ENCODE data around the gene STPG1. TPM values are rescaled to one million over a fixed set of nuclear protein-coding genes. Genes with fewer than 3 reads are reported as not detected.

Gene STPG1
- polyA plus RNA-seq, 1 donor from 2014 or later, result 0.89 TPM

DNA sequence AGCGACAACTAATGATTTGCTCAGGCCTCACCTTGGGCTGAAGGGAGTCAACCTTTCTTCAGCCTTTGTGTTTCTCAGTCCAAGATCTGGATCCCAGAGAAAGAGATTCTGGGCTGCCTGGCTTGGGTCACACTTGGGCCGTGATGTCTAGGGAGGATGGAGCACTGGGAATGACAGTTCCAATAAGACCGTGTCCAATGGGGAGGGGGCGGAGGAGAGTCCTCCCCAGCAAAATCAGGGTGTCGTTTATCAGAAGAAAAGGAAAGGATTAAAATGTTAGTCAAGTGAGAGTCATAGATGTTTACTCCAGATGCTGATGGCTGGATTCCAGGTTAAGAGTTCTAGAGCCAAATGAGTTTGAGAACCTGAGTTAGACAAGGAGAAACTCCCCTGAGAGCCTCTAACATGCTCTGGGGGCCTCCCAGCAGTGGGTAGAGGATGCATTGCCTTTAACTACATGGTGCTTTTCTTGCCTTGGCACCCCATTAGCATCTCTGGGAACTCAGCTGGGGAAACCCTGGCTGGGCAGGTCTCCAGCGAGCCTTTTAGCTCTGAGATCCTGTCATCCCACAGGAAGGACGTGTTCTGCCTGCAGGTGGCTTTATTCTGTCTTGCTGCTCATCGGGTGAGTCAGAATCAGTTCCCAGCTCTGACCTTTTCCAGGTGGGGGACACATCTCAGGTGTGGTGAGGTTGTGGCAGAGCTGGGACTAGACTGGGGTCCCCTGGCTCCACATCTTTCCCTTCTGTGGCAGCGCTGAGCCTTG lies 24.2 kb upstream of the STPG1 start:
- H4K20me1 ChIP-seq (ENCODE audit: insufficient read depth), result no peaks in the 10 kb centered on the region
- no peaks in the 10 kb centered on the region for H3K79me2 ChIP-seq (replicated peaks; ENCODE audit: insufficient read depth, low read length)
- no peak overlapping the region for H3K9ac ChIP-seq (ENCODE audit: low read length)
- no peak overlapping the region for H2AFZ ChIP-seq (ENCODE audit: low read depth, low read length)
- H3K36me3 ChIP-seq (ENCODE audit: insufficient read depth, low read length), result no peaks in the 10 kb centered on the region
- H3K27me3 ChIP-seq (ENCODE audit: insufficient read depth, low read depth, low read length), result no peaks in the 10 kb centered on the region
- no peaks in the 10 kb centered on the region for H3F3A ChIP-seq (ENCODE audit: insufficient read depth, low read length, poor library complexity, severe bottlenecking)
- no peak overlapping the region for H3K4me2 ChIP-seq (ENCODE audit: low read length)
- H3K4me3 ChIP-seq (ENCODE audit: low read length), result no peak overlapping the region
- no peak for TF ChIP-seq SMC3 (conservative IDR thresholded peaks at IDR 0.05; ENCODE audit: poor library complexity)
- TF ChIP-seq, protein P1, sequence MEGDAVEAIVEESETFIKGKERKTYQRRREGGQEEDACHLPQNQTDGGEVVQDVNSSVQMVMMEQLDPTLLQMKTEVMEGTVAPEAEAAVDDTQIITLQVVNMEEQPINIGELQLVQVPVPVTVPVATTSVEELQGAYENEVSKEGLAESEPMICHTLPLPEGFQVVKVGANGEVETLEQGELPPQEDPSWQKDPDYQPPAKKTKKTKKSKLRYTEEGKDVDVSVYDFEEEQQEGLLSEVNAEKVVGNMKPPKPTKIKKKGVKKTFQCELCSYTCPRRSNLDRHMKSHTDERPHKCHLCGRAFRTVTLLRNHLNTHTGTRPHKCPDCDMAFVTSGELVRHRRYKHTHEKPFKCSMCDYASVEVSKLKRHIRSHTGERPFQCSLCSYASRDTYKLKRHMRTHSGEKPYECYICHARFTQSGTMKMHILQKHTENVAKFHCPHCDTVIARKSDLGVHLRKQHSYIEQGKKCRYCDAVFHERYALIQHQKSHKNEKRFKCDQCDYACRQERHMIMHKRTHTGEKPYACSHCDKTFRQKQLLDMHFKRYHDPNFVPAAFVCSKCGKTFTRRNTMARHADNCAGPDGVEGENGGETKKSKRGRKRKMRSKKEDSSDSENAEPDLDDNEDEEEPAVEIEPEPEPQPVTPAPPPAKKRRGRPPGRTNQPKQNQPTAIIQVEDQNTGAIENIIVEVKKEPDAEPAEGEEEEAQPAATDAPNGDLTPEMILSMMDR (IDR thresholded peaks at IDR 0.05; ENCODE audit: poor library complexity, severe bottlenecking), result no peak
- TF ChIP-seq REST (IDR thresholded peaks at IDR 0.05; ENCODE audit: borderline replicate concordance), result no peak
- no peak for TF ChIP-seq EP300 (conservative IDR thresholded peaks at IDR 0.05; ENCODE audit: poor library complexity, severe bottlenecking)
- no peak for TF ChIP-seq TAF1 (IDR thresholded peaks at IDR 0.05; ENCODE audit: low read depth)
- no peaks in the 10 kb centered on the region for H3K9me3 ChIP-seq (ENCODE audit: low read length)
- no peaks in the 10 kb centered on the region for H3K9me2 ChIP-seq (ENCODE audit: insufficient read depth, low read length)
- no peak overlapping the region for H3K27ac ChIP-seq (ENCODE audit: low read length)

DNA sequence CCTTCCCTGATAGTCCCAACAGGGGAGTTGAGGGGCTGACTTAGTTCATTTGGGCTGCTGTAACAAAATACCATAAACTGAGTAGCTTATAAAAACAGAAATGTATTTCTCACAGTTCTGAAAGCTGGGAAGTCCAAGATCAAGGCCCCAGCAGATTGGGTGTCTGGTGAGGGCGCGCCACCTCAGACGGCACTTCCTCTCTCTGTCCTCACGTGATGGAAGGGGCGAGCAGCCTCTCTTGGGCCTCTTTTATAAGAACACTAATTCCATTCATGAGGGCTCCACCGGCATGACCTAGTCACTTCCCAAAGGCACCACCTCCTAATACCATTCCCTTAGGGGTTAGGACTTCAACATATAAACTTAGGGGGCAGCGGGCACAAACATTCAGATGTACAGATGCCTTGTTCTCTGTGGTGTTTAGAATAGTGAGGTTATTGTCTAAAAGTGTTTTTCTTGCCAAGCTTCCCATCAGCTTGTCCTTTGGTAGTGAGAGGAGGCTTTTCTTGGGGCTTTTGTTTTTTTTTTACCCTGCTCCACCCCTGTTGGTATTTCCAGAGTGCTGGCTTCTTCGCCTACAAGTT lies 22.3 kb upstream of the STPG1 start:
- no peak overlapping the region for H3K4me2 ChIP-seq (ENCODE audit: low read length)
- H3K36me3 ChIP-seq (ENCODE audit: insufficient read depth, low read length), result no peaks in the 10 kb centered on the region
- no peak overlapping the region for H2AFZ ChIP-seq (ENCODE audit: low read depth, low read length)
- no peaks in the 10 kb centered on the region for H3K27me3 ChIP-seq (ENCODE audit: insufficient read depth, low read depth, low read length)
- no peaks in the 10 kb centered on the region for H3F3A ChIP-seq (ENCODE audit: insufficient read depth, low read length, poor library complexity, severe bottlenecking)
- no peaks in the 10 kb centered on the region for H3K9me2 ChIP-seq (ENCODE audit: insufficient read depth, low read length)
- TF ChIP-seq EP300 (conservative IDR thresholded peaks at IDR 0.05; ENCODE audit: poor library complexity, severe bottlenecking) (no peak), SMC3 (conservative IDR thresholded peaks at IDR 0.05; ENCODE audit: poor library complexity) (no peak), TAF1 (IDR thresholded peaks at IDR 0.05; ENCODE audit: low read depth) (no peak), REST (IDR thresholded peaks at IDR 0.05; ENCODE audit: borderline replicate concordance) (no peak), RAD21 (conservative IDR thresholded peaks at IDR 0.05) (no peak), EZH2 (IDR thresholded peaks at IDR 0.05; ENCODE audit: borderline replicate concordance, insufficient read depth, low read length, poor library complexity, severe bottlenecking) (no peak), MXI1 (conservative IDR thresholded peaks at IDR 0.05; ENCODE audit: poor library complexity, severe bottlenecking) (no peak), POLR2AphosphoS5 (IDR thresholded peaks at IDR 0.05) (no peak)
- TF ChIP-seq, protein P1 (IDR thresholded peaks at IDR 0.05; ENCODE audit: poor library complexity, severe bottlenecking), result no peak
- H3K27ac ChIP-seq (ENCODE audit: low read length), result no peak overlapping the region
- H3K79me2 ChIP-seq (replicated peaks; ENCODE audit: insufficient read depth, low read length), result no peaks in the 10 kb centered on the region
- no peak overlapping the region for H3K4me3 ChIP-seq (ENCODE audit: low read length)
- no peaks in the 10 kb centered on the region for H4K20me1 ChIP-seq (ENCODE audit: insufficient read depth)
- no peaks in the 10 kb centered on the region for H3K9me3 ChIP-seq (ENCODE audit: low read length)
- H3K9ac ChIP-seq (ENCODE audit: low read length), result no peak overlapping the region

Measured in neural cell (in vitro differentiated cells).